GM12878 (cell line): Measurements from ENCODE around the gene SASH1.

Experiments
- HDAC2 ChIP-seq: fragments of 200-600 bp; sonication (generic); IDR thresholded peaks from 2 replicates; pipeline ENCODE4 v1.6.1; 2017
- HDGF ChIP-seq: fragments of 450-650 bp; IDR thresholded peaks from 2 replicates; pipeline ENCODE4 v1.6.1; 2016; ENCODE audit warnings: antibody characterized with exemption
- MEF2A ChIP-seq: IDR thresholded peaks from 2 replicates; pipeline ENCODE4 v1.6.1; 2011; ENCODE audit warnings: low read depth, mild to moderate bottlenecking, low read length, moderate library complexity; ENCODE audit not compliant: insufficient read depth

DNA sequence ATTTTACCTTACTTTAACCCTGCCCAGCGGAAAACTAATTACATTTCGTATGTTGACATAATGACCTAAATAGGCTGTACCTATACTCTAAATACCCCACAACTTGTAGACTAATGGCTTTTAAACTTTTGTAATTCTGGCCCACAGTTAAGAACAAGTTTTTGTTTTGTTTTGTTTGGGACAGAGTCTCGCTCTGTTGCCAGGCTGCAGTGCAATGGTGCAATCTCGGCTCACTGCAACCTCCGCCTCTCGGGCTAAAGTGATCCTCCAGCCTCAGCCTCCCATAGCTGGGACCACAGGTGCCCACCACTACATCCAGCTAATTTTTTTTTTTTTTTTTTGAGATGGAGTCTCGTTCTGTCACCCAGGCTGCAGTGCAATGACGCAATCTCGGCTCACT, 5.7 kb upstream of the SASH1 start:
- TF ChIP-seq HDAC2: no peak
- TF ChIP-seq MEF2A: no peak
- TF ChIP-seq HDGF: no peak
